ENCODE measurements around the gene EFNB2. TPM values are rescaled to one million over a fixed set of nuclear protein-coding genes. Genes with fewer than 3 reads are reported as not detected.

Gene EFNB2
- total and polyA plus RNA-seq, 2 donors = 19.2 to 31.8 TPM

DNA sequence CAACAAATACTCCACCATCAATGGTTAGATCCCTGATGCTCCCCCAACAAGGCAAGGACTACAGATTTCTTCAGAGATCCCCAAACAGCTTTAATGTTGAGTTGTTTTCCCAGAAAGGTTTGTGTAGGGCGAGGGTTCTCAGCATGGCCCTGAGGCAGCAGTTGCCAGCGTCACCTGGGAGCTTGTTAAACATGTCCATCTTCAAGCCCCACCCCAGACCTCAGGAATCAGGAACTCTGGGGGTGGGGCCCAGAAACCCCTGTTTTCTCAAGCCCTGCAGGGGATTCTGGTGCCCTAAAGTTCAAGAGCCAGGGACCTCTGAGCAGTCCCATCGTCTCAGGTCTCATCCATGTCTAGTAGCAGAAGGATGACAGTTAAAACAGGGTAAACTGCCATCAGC, 9.6 kb downstream of the EFNB2 start:
- DNase-seq (ENCODE audit: extremely low spot score) = no peak
- no peak overlapping the region for H3K4me3 ChIP-seq (ENCODE audit: low read depth, low read length)
- H3K36me3 ChIP-seq (ENCODE audit: insufficient read depth) = no peaks in the 10 kb centered on the region
- H3K4me1 ChIP-seq (ENCODE audit: insufficient read depth) = no peaks in the 10 kb centered on the region
- no peak overlapping the region for H3K27ac ChIP-seq (ENCODE audit: low read depth)
- WGBS = 89% methylated on average over 3 of the region's 3 CpGs

DNA sequence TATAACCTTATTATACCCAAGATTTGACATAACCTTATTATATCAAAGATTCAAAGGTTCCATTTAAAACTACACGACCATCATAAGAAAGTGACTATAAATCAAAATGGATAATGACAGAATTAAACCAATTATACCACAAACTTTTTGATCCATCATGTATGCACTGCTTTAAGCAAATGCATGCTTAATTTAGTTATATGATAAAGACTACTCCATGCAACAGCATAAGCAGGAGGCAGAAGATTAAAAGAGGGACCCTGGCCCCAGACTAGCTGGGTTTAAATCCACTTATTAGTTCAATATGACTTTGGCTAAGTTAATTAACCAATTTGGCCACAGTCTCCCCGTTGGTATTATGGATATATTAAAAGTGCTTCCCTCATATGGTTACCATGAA, 11.4 kb downstream of the EFNB2 start:
- Histone ChIP-seq H3K4me3 (ENCODE audit: low read depth, low read length) (no peak overlapping the region), H3K36me3 (ENCODE audit: insufficient read depth) (no peaks in the 10 kb centered on the region), H3K27ac (ENCODE audit: low read depth) (no peak overlapping the region), H3K4me1 (ENCODE audit: insufficient read depth) (no peaks in the 10 kb centered on the region)
- no peak for DNase-seq (ENCODE audit: extremely low spot score)
- WGBS = 74% methylated on average over 2 of the region's 2 CpGs

DNA sequence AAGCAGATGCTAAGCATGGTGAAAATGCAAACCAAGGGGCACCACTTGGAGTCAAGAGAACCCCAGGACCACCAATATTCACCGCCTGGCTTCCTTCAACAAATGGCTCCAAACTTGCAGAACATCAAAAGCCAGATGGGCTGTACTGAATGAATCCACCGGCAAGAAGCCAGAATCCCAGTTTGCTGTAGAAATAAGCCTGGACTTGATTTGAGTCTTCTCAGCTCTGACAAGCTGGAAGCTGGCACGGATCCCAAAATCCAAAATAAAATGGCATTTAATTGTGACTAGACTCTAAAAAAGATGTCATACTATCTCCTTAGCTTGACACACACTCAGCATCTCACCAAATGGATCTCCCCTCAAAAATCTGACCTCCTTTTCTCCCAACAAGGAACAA, 11.9 kb downstream of the EFNB2 start:
- Histone ChIP-seq H3K4me1 (ENCODE audit: insufficient read depth) (no peaks in the 10 kb centered on the region), H3K36me3 (ENCODE audit: insufficient read depth) (no peaks in the 10 kb centered on the region), H3K27ac (ENCODE audit: low read depth) (no peak overlapping the region), H3K4me3 (ENCODE audit: low read depth, low read length) (no peak overlapping the region)
- no peak for DNase-seq (ENCODE audit: extremely low spot score)
- 55% methylated on average over 3 of the region's 3 CpGs for WGBS

DNA sequence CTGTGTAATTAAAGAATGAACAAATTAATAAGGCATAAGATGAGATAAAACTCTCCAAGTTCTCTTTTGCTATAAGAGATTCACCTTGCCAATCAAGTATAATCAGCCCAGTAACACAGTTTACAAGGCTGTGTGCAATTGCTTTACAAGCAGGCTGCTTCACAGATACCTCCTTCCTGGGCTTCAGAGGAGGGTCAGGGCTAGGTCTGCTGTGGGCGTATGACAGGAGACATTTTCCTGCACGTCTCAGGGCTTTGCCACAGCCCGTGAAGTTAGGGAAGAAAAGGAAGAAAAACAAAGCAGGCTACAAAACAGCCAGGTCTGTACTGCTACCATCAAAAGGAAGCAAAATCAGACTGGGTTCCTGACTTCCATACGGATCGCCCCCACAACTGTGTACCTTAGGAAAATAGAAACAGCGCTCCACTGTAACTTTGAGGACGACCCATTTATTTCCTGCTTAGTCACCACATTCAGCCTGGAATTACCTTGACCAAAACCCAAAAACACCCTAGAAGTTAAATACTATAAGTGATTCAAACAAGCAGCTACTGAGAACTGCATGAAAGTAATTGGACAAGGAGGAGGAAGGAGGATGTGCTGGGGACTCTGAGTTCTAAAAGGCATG, 12.4 kb downstream of the EFNB2 start:
- H3K4me1 ChIP-seq (ENCODE audit: insufficient read depth) = no peaks in the 10 kb centered on the region
- H3K4me3 ChIP-seq (ENCODE audit: low read depth, low read length) = no peak overlapping the region
- 78% methylated on average over 7 of the region's 7 CpGs for WGBS
- DNase-seq (ENCODE audit: extremely low spot score) = no peak
- H3K27ac ChIP-seq (ENCODE audit: low read depth) = no peak overlapping the region
- no peaks in the 10 kb centered on the region for H3K36me3 ChIP-seq (ENCODE audit: insufficient read depth)

DNA sequence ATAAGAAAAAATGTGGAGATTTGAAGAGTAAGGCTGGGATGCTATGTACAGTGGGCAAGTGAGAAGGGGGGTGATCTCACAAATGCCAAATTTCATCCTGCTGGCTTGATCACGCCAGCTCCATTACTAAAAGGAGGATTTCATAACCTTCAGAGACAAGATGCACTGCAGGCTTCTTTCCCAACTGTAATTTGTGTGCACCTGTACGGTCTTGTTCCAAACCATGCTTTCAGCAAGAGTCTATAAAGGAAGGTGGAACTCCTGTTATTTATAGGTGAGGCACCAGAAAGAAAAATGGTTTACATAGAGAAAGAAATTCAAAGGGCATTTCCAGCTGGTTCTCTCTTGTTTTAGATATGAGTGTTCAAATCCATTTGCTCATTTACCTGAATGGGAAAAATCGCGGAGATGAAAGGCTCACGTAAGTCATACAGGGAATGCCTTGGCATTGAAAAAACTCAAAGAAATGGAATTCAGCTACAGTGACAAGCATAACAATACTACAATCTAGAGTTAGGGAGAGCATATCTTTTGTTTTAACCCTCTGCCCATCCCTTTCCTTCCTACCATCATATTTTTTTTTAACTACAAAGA, 13.3 kb downstream of the EFNB2 start:
- Histone ChIP-seq H3K36me3 (ENCODE audit: insufficient read depth) (no peaks in the 10 kb centered on the region), H3K27ac (ENCODE audit: low read depth) (no peak overlapping the region), H3K4me1 (ENCODE audit: insufficient read depth) (no peaks in the 10 kb centered on the region), H3K4me3 (ENCODE audit: low read depth, low read length) (no peak overlapping the region)
- 85% methylated on average over 5 of the region's 5 CpGs for WGBS
- DNase-seq (ENCODE audit: extremely low spot score) = no peak

DNA sequence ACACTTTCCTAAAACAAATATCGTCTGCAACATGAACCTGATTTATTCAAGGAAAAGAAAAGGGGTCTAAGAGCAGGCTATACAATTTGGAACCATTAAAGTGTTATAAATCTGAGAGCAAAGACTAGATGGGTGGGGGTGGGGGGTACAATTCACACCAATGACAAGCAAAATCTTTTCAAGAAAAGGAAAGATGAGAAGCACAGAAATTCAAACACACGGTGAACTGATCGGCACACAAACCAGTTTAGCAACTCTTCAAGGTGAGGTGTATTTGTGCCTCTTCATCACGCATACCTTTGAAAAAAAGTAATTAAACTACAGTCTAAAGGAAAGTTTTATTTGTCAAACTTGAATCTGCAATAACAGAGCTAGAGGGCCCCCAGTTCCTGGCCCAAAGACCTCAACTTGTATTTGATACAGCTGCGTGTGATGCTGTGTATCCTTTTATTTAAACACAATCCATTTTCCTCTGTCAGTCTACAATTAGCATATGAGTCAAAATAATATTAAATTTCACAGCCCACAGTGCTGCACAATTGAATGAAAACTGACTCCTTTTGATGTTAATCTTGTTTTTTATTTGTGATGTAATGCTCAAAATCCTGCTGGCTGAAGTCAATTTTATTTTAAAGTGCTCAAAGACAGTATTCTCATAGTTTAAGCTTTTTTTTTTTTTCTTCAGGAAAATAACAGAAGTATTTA, 14.2 kb downstream of the EFNB2 start:
- no peak overlapping the region for H3K27ac ChIP-seq (ENCODE audit: low read depth)
- no peaks in the 10 kb centered on the region for H3K36me3 ChIP-seq (ENCODE audit: insufficient read depth)
- no peak for DNase-seq (ENCODE audit: extremely low spot score)
- H3K4me1 ChIP-seq (ENCODE audit: insufficient read depth) = no peaks in the 10 kb centered on the region
- H3K4me3 ChIP-seq (ENCODE audit: low read depth, low read length) = no peak overlapping the region
- 68% methylated on average over 5 of the region's 5 CpGs for WGBS

DNA sequence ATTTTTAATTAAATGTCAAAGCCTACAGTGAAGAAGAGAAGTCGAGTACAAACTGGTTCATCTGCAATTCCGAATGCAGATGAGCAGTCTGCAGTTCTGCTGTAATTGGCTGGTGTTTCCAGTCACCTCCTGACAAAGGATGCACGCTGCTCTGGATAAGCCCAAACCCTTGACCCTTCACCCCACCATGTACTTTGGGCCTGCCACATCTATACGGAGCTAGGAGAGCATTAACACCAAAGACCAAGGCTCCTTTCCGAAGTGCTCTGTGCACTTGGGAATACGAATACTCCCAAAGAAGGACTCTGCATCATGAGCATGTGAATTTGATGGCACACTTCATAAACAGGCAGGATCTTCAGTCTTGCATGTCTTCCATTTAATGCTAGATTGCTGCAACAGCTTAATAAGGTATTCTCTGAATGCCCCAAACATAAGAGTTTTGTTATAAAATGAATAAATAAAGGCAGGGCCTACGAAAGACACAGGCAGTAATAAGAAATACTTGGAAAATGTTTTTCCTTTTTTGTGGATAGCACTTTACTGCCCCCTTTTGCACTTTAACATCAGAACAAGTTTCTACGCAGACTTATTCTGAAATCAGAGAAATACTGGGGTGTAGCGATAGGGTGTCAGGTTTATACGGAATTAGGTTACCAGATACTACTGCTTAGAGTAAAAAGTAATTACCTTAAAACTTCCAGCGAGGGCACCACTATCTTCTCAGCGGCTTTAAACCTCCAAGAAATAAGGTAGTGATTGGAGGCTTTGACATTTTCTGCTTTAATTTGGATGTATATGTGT, 15.0 kb downstream of the EFNB2 start:
- H3K27ac ChIP-seq (ENCODE audit: low read depth) = no peak overlapping the region
- no peaks in the 10 kb centered on the region for H3K4me1 ChIP-seq (ENCODE audit: insufficient read depth)
- no peak overlapping the region for H3K4me3 ChIP-seq (ENCODE audit: low read depth, low read length)
- H3K36me3 ChIP-seq (ENCODE audit: insufficient read depth) = no peaks in the 10 kb centered on the region
- DNase-seq (ENCODE audit: extremely low spot score) = no peak
- WGBS = 71% methylated on average over 12 of the region's 12 CpGs

DNA sequence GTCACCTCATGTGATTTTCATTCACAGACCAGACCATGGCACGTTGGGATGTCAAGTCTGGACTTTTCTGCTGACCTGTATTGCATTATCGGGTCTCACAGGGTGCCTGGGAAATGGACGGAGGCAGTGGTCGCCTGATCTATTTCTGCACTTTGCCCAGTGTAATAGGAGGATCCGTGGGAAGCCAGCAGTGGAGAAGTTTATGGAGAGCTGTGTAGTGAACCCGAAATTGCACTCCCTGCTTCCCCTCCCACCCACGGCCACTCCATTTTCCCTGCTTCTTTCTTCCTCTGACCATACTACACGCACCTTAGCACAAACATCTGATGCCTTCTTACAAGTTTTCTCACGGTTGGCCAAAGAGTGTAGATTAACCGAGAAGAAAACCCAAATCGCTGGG, 16.9 kb downstream of the EFNB2 start:
- Histone ChIP-seq H3K4me3 (ENCODE audit: low read depth, low read length) (no peak overlapping the region), H3K36me3 (ENCODE audit: insufficient read depth) (no peaks in the 10 kb centered on the region), H3K27ac (ENCODE audit: low read depth) (no peak overlapping the region), H3K4me1 (ENCODE audit: insufficient read depth) (no peaks in the 10 kb centered on the region)
- no peak for DNase-seq (ENCODE audit: extremely low spot score)
- WGBS = 91% methylated on average over 11 of the region's 11 CpGs

DNA sequence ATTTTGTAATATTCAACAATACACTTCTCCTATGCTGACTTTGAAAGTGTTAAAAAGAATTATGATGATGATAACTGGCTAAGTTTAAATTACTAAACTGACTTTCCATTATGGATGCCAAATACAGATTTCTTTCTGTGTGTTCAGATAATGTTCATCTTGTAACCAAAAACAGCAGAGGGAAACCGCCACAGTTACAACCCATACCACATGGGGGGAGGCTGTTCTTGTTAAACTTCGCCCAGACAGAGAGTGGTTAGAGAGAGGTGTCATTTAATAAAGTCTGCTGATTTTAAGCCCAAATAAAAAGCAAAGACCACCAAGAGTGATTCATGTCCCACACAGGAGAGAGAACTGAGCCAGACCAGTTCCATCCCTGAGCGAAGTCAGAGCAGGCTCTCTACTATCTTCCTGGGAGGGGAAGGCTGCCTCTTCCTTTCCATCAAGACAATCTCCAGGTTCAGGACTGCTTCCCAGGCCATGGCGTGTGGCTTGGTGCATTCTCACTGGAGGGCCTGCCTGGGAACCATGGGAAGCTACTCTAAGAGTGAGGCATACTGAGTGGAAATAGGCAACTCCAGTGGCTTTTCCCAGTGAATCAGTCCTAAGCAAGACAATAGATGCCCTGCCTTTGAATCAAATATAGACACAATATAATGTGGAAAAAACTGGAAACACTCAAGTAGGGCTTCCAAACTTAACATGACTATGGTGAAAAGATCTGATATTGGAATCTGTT, 18.2 kb downstream of the EFNB2 start:
- DNase-seq (ENCODE audit: extremely low spot score) = no peak
- 84% methylated on average over 4 of the region's 4 CpGs for WGBS
- no peaks in the 10 kb centered on the region for H3K36me3 ChIP-seq (ENCODE audit: insufficient read depth)
- H3K4me3 ChIP-seq (ENCODE audit: low read depth, low read length) = no peak overlapping the region
- no peak overlapping the region for H3K27ac ChIP-seq (ENCODE audit: low read depth)
- H3K4me1 ChIP-seq (ENCODE audit: insufficient read depth) = no peaks in the 10 kb centered on the region

DNA sequence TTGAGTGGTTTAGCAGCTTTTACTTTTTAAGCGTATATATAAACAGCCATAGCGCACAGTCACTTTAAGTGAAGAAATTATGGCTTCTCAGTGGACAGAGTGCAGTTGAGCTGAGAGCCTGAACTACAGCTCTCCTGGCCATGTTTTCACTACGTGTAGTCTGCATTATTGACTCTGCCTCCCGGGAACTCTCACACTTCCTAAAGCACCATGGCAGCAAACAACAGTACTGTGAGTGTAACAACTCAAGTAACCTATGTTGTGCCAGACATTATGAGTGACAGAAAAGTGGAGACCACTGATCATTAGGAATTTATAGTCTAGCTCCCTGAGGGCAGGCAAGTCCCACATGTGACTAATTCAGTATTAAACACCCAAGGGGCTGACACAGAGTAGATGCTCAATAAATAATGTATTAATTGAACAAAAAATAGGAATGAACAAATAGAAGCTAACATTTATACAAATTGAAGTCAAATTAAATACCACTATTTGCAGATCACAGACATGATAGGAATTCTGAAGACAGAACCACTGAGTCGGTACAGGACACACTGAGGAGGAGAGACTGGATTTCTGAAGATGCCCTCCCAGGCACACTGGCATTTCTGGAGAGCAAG, 19.7 kb downstream of the EFNB2 start:
- Histone ChIP-seq H3K4me3 (ENCODE audit: low read depth, low read length) (no peak overlapping the region), H3K4me1 (ENCODE audit: insufficient read depth) (no peaks in the 10 kb centered on the region), H3K27ac (ENCODE audit: low read depth) (no peak overlapping the region), H3K36me3 (ENCODE audit: insufficient read depth) (no peaks in the 10 kb centered on the region)
- no peak for DNase-seq (ENCODE audit: extremely low spot score)
- WGBS = 94% methylated on average over 5 of the region's 5 CpGs

DNA sequence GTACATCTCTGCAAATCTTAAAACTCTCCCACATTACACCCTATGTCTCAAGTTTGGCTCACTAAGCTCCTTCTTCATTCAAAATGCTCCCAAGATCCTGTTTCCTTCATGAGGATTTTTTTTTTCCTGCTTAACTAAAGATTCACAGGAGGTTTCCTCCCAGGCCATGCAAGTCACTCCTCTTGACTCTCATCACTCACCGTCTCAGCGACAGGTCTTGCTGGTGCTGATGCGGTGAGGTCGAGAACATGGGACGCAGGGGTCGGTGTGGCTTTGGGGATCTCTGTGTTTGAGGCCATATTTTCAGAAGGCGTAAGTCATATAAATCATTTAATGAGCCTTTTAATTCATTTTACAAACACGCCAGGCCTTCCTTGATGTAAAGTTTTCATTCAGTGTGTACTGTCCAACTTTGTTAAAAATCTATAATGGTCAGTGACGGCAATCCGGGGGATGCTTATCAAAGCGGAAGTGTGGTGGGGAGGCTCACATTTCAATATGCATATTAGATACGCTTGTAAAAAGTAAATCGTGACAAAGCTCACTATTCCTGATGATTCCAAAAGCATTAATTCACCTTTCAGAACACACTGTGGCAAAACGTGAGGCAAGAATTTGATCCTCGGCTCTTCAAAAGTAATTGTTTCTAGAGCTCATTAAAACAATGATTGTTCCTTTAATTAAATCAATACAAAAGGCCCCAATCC, 20.4 kb downstream of the EFNB2 start:
- no peak for DNase-seq (ENCODE audit: extremely low spot score)
- no peaks in the 10 kb centered on the region for H3K4me1 ChIP-seq (ENCODE audit: insufficient read depth)
- H3K4me3 ChIP-seq (ENCODE audit: low read depth, low read length) = no peak overlapping the region
- no peaks in the 10 kb centered on the region for H3K36me3 ChIP-seq (ENCODE audit: insufficient read depth)
- 96% methylated on average over 15 of the region's 15 CpGs for WGBS
- H3K27ac ChIP-seq (ENCODE audit: low read depth) = no peak overlapping the region

DNA sequence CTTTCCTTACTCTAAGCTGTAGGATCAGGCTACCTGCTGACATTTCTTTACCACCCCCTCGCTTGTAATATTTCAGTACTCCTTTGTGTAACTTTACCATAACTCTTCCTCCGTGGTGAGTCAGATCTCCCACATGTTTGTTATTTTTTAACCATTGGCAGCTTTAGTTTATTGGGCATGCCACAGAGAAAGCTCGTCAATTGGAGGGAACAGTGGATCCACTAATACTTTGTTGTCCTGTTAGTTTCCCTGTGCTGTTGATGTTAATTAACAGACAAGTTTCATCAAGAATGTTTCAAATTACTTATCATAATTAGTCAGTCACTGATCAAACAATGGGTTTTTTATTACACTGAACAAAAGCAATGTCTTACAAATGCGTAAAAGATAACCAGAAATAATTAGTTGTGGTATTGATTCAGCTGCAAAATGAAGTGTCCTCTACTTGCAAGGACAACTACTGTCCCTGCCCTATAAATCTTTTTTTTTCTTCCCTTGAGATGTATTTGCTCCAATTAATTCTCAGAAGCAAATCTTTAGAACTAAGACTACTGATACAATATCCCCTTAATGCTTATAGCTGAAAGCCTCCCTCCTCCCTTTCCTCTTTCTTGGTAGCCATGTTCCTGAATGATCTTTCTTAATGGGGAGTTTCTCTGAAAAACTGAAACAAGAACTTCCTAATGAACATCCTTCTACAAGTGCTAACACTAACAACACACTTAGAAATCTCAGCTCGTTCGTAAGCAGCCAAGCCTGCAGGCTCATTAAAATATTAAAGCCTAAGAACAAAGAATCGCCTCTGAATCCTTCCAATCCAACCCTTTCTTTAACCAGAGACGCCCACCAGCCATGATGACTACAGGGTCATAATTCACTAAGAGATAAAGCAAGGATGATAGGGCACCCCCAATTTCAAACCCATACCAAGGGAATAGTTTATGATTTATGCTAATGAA, 22.2 kb downstream of the EFNB2 start:
- Histone ChIP-seq H3K36me3 (ENCODE audit: insufficient read depth) (no peaks in the 10 kb centered on the region), H3K27ac (ENCODE audit: low read depth) (no peak overlapping the region), H3K4me1 (ENCODE audit: insufficient read depth) (no peaks in the 10 kb centered on the region), H3K4me3 (ENCODE audit: low read depth, low read length) (no peak overlapping the region)
- 83% methylated on average over 8 of the region's 8 CpGs for WGBS
- DNase-seq (ENCODE audit: extremely low spot score) = no peak
